Measurements from ENCODE around the gene APEH.

DNA sequence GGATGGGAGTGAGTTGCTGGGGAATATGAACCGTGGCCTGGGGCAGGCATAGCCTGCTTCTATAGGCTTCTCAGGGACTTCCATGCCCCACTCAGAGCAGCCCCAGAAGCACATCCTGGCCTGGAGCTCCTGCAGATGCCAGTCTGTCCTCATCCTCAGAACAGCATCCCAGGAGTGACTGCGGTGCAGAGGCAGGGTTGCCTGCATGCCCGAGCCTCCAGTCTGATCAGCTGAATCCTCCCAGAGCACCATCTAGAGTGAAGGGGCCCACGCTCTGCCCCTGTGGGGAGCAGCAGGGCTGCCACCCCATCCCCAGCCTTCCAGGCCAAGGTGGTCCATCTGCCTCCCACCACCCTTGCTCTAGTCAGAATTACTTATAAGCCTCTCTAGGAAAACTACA is 44.7 kb upstream of the APEH start:
- TF ChIP-seq FOXK2 (IDR thresholded peaks at IDR 0.05) (no peak), FOXA1 (IDR thresholded peaks at IDR 0.05) (no peak), HDGF (IDR thresholded peaks at IDR 0.05; ENCODE audit: borderline replicate concordance) (no peak), SP1 (IDR thresholded peaks at IDR 0.05) (no peak), TARDBP (IDR thresholded peaks at IDR 0.05) (no peak), FOXM1 (IDR thresholded peaks at IDR 0.05; ENCODE audit: borderline replicate concordance) (no peak), ELF4 (IDR thresholded peaks at IDR 0.05) (no peak), ZNF384 (IDR thresholded peaks at IDR 0.05) (no peak), SUZ12 (IDR thresholded peaks at IDR 0.05) (no peak), BHLHE40 (IDR thresholded peaks at IDR 0.05; ENCODE audit: borderline replicate concordance) (no peak), L3MBTL2 (conservative IDR thresholded peaks at IDR 0.05) (no peak)
- TF ChIP-seq, protein P1, sequence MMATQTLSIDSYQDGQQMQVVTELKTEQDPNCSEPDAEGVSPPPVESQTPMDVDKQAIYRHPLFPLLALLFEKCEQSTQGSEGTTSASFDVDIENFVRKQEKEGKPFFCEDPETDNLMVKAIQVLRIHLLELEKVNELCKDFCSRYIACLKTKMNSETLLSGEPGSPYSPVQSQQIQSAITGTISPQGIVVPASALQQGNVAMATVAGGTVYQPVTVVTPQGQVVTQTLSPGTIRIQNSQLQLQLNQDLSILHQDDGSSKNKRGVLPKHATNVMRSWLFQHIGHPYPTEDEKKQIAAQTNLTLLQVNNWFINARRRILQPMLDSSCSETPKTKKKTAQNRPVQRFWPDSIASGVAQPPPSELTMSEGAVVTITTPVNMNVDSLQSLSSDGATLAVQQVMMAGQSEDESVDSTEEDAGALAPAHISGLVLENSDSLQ (IDR thresholded peaks at IDR 0.05) = no peak
